Lower leg skin (tissue), 4 donors: Measurements from ENCODE around the gene IL1RAPL1. TPM values are rescaled to one million over a fixed set of nuclear protein-coding genes. Genes with fewer than 3 reads are reported as not detected.

Experiments
- DNase-seq, 2 donors: peaks; one replicate each; pipeline ENCODE4 v3.0.0-alpha.2; 2019; ENCODE audit warnings: low spot score in 2 of 2
- H3K4me3 ChIP-seq: fragments of 200-600 bp; sonication (generic); 2 replicates; pipeline ENCODE4 v1.5.1; 2017; ENCODE audit warnings: mild to moderate bottlenecking, low read depth; ENCODE audit not compliant: poor library complexity, severe bottlenecking
- CTCF ChIP-seq, 3 donors: fragments of 450-650 bp; IDR thresholded peaks; one replicate each; pipeline ENCODE4 v1.5.1; 2016; ENCODE audit warnings: antibody characterized with exemption in 3 of 3, mild to moderate bottlenecking in 3 of 3, moderate library complexity in 2 of 3
- POLR2A ChIP-seq, 2 donors: fragments of 450-650 bp; IDR thresholded peaks; one replicate each; pipeline ENCODE4 v1.6.1; 2016 to 2017; ENCODE audit warnings: antibody characterized with exemption in 2 of 2, mild to moderate bottlenecking in 1 of 2, moderate library complexity in 1 of 2
- WGBS, 2 donors: methylation state at CpG; one replicate each; pipeline ENCODE4 v1.1.5; 2018; 5-methylcytosine and 5-hydroxymethylcytosine counted together
- intact Hi-C: fragments of 100-400 bp; cut with DNase I; formaldehyde crosslinking; loops from one replicate; pipeline ENCODE4 v1.15.0; 2023; ENCODE audit warnings: low total_unique reads
- total RNA-seq, 4 donors: library from RNA; depleted of rRNA; stranded (reverse); fragments of >200 nt; gene quantifications; one replicate each; pipeline ENCODE4 v1.1.0, GENCODE V29; 2016

The IL1RAPL1 gene
- total RNA-seq, 4 donors from 2014 or later = 0.07 to 1.8 (median 0.10) TPM; not detected in 1

GRCh38 chrX:29581223-29581622, 994.0 kb downstream of the IL1RAPL1 start:
- H3K4me3 ChIP-seq = no peak overlapping the region
- DNase-seq = no peak
- no peak for TF ChIP-seq POLR2A (IDR thresholded peaks at IDR 0.05)
- no peak for TF ChIP-seq CTCF (IDR thresholded peaks at IDR 0.05)
- intact Hi-C loops = no loop called here
- WGBS, 2 donors = 73 to 77% methylated on average over 2 of the region's 2 CpGs

- TF ChIP-seq CTCF (IDR thresholded peaks at IDR 0.05) (no peak), POLR2A (IDR thresholded peaks at IDR 0.05) (no peak)
- no peak overlapping the region for H3K4me3 ChIP-seq
- DNase-seq = no peak
- intact Hi-C loops = no loop called here
- 62 to 92% methylated on average over 2 of the region's 2 CpGs for WGBS, 2 donors
These were observed 999.9 kb downstream of the IL1RAPL1 start for GRCh38 chrX:29587107-29587506.

- no peak for DNase-seq
- H3K4me3 ChIP-seq = no peak overlapping the region
- 70 to 82% methylated on average over 3 of the region's 3 CpGs for WGBS, 2 donors
- no peak for TF ChIP-seq POLR2A (IDR thresholded peaks at IDR 0.05)
- no peak for TF ChIP-seq CTCF (IDR thresholded peaks at IDR 0.05)
- intact Hi-C loops = no loop called here
These were observed 1003.7 kb downstream of the IL1RAPL1 start for GRCh38 chrX:29590921-29591320.

GRCh38 chrX:29604381-29604780, 1017.1 kb downstream of the IL1RAPL1 start:
- no peak for DNase-seq
- intact Hi-C loops = no loop called here
- 84 to 96% methylated on average over 7 of the region's 7 CpGs for WGBS, 2 donors
- TF ChIP-seq POLR2A (IDR thresholded peaks at IDR 0.05) = no peak
- TF ChIP-seq CTCF (IDR thresholded peaks at IDR 0.05) = no peak
- no peak overlapping the region for H3K4me3 ChIP-seq

GRCh38 chrX:29617276-29617675, 1030.0 kb downstream of the IL1RAPL1 start:
- WGBS, 2 donors = 63 to 76% methylated on average over 3 of the region's 3 CpGs
- no peak overlapping the region for H3K4me3 ChIP-seq
- intact Hi-C loops = no loop called here
- DNase-seq = no peak
- no peak for TF ChIP-seq POLR2A (IDR thresholded peaks at IDR 0.05)
- TF ChIP-seq CTCF (IDR thresholded peaks at IDR 0.05) = no peak

- TF ChIP-seq CTCF (IDR thresholded peaks at IDR 0.05) (no peak), POLR2A (IDR thresholded peaks at IDR 0.05) (no peak)
- H3K4me3 ChIP-seq = no peak overlapping the region
- no peak for DNase-seq
- 52 to 55% methylated on average over 4 of the region's 4 CpGs for whole genome bisulfite sequencing, 2 donors
- intact Hi-C loops = no loop called here
These were observed 1030.5 kb downstream of the IL1RAPL1 start for GRCh38 chrX:29617725-29618124.
